ENCODE measurements around the gene TBL2. TPM values are rescaled to one million over a fixed set of nuclear protein-coding genes. Genes with fewer than 3 reads are reported as not detected.
"Not testable (repeated sequence)": the region's sequence is repeated elsewhere in the genome, so short reads cannot be mapped to it uniquely, and the experiment has no call there.

TBL2 gene
- total RNA-seq, 3 donors from 2014 or later: 25.4 to 42.4 (median 31.1) TPM

DNA sequence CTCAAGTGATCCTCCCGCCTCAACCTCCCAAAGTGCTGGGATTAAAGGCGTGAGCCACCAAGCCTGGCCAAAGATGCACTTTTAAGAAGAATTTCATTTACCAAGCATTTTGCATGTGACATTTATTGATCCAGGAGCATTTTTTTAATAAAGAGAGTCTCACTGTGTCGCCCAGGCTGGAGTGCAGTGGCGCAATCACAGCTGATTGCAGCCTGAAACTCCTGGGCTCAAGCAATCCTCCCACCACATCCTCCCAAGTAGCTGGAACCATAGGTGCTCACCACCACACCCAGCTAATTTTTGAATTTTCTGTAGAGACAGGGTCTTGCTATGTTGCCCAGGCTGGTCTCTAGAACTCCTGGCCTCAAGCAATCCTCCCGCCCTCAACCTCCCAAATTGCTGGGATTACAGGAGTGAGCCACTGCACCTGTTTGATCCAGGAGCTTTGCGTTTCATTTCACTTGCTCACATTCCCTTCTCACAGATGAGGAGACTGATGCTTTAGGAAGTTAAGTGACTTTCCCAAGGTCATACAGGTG lies 4.4 kb upstream of the TBL2 start:
- no peak for ATAC-seq
- DNase-seq: peak in 2 of 3 donors; percentile 11 to 22
- Histone ChIP-seq H3K9me3 (no peaks in the 10 kb centered on the region), H3K4me3 (no peak overlapping the region), H3K4me1 (ENCODE audit: low read depth) (no peaks in the 10 kb centered on the region), H3K36me3 (ENCODE audit: low read depth) (no peaks in the 10 kb centered on the region)
- intact Hi-C loops (cut with DNase I, micrococcal nuclease): no loop called here
- TF ChIP-seq, protein P1, sequence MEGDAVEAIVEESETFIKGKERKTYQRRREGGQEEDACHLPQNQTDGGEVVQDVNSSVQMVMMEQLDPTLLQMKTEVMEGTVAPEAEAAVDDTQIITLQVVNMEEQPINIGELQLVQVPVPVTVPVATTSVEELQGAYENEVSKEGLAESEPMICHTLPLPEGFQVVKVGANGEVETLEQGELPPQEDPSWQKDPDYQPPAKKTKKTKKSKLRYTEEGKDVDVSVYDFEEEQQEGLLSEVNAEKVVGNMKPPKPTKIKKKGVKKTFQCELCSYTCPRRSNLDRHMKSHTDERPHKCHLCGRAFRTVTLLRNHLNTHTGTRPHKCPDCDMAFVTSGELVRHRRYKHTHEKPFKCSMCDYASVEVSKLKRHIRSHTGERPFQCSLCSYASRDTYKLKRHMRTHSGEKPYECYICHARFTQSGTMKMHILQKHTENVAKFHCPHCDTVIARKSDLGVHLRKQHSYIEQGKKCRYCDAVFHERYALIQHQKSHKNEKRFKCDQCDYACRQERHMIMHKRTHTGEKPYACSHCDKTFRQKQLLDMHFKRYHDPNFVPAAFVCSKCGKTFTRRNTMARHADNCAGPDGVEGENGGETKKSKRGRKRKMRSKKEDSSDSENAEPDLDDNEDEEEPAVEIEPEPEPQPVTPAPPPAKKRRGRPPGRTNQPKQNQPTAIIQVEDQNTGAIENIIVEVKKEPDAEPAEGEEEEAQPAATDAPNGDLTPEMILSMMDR (IDR thresholded peaks at IDR 0.05): no peak

DNA sequence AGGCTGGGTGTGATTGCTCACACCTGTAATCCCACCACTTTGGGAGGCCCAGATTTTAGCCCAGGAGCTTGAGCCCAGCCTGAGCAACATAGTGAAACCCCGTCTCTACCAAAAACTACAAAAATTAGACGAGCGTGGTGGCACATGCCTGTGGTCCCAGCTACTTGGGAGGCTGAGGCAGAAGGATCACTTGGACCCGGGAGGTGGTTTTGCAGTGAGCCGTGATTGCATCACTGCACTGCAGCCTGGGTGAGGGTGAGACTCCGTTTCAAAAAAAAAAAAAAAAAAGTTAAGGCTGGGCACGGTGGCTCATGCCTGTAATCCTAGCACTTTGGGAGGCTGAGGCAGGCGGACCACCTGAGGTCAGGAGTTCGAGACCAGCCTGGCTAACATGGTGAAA lies 2.6 kb upstream of the TBL2 start:
- H3K36me3 ChIP-seq (ENCODE audit: low read depth); H3K4me1 ChIP-seq (ENCODE audit: low read depth); H3K4me3 ChIP-seq; H3K9me3 ChIP-seq; intact Hi-C loops (cut with DNase I, micrococcal nuclease); ATAC-seq: not testable (repeated sequence)
- DNase-seq: peak in 2 of 3 donors; percentile 18 to 44

DNA sequence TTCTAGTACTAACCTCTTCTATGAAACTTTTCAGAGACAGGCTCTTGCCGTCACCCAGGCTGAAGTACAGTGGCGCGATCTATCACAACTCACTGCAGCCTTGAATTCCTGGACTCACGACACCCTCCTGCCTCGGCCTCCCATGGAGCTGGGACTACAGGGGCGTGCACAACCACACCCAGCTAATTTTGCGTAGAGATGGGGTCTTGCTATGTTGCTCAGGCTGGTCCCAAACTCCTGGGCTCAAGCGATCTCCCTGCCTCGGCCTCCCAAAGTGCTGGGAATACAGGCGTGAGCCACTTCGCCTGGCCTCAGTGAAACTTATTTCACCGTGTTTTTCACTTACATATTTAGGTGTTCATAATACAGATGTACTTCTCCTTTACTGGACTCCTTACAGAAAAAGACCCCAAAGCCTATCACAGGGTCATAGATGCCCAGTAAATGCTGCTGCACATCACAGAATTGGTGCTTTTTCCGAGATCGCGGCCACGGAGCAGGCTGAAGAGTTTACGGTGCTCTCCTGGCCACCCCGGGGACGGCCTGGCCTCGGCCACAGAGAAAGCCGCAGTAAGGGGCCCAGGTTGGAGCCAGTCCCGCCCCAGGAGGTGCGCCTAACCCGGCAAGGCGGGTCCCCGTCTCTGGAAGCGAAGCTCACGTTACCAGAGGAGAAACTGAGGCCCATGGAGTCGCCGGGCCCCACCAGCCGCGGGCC lies 595 bp downstream of the TBL2 start:
- intact Hi-C loops (cut with DNase I, micrococcal nuclease): no loop called here

DNA sequence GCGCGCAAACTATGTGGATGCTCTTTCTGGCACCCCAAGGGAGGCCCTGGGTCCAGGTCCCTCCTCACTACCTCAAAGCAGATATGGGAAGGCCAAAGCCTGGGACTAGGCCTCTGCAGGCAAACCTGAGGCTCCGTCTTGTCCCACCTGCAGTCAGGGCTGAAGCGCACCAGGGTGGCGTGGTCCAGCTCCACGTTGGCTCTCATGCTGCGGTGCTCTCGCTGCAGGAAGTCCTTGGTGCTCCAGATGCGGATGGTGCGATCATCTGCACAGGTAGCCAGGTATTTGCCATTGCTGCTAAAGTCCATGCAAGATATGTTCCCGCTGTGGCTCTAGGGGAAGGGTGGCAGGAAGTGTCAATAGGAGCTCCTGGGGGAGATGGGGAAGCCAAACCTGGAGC lies 4.6 kb downstream of the TBL2 start:
- peaks cover 17% of the 10 kb centered on the region for H3K36me3 ChIP-seq (ENCODE audit: low read depth)
- H3K4me3 ChIP-seq: no peak overlapping the region
- H3K4me1 ChIP-seq (ENCODE audit: low read depth): peaks cover 15% of the 10 kb centered on the region
- H3K9me3 ChIP-seq: no peaks in the 10 kb centered on the region
- DNase-seq (peak in 1 of 3 donors; percentile 40), ATAC-seq (no peak)
- TF ChIP-seq, protein P1 (IDR thresholded peaks at IDR 0.05): no peak
- intact Hi-C loops (cut with DNase I, micrococcal nuclease): no loop called here

More for the DNA sequence above, 595 bp downstream of the TBL2 start:
- Histone ChIP-seq H3K9me3 (no peaks in the 10 kb centered on the region), H3K4me1 (ENCODE audit: low read depth) (peaks cover 14% of the 10 kb centered on the region), H3K4me3 (peak overlapping the region; percentile 81), H3K36me3 (ENCODE audit: low read depth) (no peaks in the 10 kb centered on the region)
- peak; percentile 37 for ATAC-seq
- TF ChIP-seq, protein P1 (IDR thresholded peaks at IDR 0.05): no peak
- peak; percentile 34 to 57 (median 45) for DNase-seq

DNA sequence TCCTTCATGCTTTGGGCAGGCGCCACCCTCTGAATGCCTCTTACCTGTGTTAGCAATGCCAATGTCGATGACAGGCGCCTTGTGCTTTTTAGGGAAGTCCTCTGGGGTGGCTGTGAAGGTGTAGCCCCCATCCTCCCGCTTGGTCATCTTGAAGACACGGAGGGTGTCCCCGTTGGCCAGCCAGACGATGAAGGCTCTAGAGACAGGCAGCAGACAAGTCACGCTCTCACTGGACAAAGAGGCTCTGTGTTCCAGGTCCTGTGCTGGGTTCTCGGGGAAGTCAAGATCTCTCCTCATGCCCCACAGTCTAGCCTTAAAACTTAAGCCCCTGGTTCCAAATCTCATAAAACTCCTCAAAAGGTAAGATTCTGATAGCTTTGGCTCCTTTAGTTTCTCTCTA lies 5.1 kb downstream of the TBL2 start:
- intact Hi-C loops (cut with DNase I, micrococcal nuclease): no loop called here
- peaks cover 17% of the 10 kb centered on the region for H3K36me3 ChIP-seq (ENCODE audit: low read depth)
- TF ChIP-seq, protein P1 (IDR thresholded peaks at IDR 0.05): no peak
- DNase-seq: peak in 1 of 3 donors; percentile 27
- H3K4me3 ChIP-seq: no peak overlapping the region
- H3K9me3 ChIP-seq: no peaks in the 10 kb centered on the region
- H3K4me1 ChIP-seq (ENCODE audit: low read depth): peaks cover 15% of the 10 kb centered on the region
- ATAC-seq: no peak

DNA sequence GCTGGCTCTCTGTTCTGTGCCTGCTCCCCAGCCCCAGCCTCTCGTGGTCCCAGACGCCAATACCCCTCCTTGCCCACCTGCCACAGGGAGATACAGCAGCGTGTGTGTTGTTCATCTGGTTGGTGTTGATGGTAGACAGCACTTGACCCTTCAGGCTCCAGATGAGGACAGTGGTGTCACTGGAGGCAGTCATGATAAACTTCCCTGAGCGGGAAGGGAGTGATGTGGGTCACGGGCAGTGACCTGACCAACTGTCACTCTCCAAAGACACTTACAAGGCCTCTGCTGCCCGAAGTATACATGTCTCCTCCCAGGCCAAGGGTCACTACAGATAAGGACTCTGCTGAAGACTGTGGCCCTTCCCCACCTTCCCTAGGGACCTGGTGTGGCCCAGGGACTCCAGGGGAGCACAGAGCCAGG lies 5.6 kb downstream of the TBL2 start:
- Histone ChIP-seq H3K4me3 (no peak overlapping the region), H3K36me3 (ENCODE audit: low read depth) (peaks cover 17% of the 10 kb centered on the region), H3K9me3 (no peaks in the 10 kb centered on the region), H3K4me1 (ENCODE audit: low read depth) (peaks cover 15% of the 10 kb centered on the region)
- DNase-seq (peak in 2 of 3 donors; percentile 35 to 42), ATAC-seq (peak; percentile 80)
- intact Hi-C loops (cut with DNase I, micrococcal nuclease): no loop called here
- TF ChIP-seq, protein P1 (IDR thresholded peaks at IDR 0.05): no peak
